Measurements from ENCODE around the gene ZNF335. TPM values are rescaled to one million over a fixed set of nuclear protein-coding genes. Genes with fewer than 3 reads are reported as not detected.
"Not testable (repeated sequence)": the region's sequence is repeated elsewhere in the genome, so short reads cannot be mapped to it uniquely, and the experiment has no call there.

The ZNF335 gene
- total RNA-seq, 1 experiment from 2014 or later, result 12.0 TPM

DNA sequence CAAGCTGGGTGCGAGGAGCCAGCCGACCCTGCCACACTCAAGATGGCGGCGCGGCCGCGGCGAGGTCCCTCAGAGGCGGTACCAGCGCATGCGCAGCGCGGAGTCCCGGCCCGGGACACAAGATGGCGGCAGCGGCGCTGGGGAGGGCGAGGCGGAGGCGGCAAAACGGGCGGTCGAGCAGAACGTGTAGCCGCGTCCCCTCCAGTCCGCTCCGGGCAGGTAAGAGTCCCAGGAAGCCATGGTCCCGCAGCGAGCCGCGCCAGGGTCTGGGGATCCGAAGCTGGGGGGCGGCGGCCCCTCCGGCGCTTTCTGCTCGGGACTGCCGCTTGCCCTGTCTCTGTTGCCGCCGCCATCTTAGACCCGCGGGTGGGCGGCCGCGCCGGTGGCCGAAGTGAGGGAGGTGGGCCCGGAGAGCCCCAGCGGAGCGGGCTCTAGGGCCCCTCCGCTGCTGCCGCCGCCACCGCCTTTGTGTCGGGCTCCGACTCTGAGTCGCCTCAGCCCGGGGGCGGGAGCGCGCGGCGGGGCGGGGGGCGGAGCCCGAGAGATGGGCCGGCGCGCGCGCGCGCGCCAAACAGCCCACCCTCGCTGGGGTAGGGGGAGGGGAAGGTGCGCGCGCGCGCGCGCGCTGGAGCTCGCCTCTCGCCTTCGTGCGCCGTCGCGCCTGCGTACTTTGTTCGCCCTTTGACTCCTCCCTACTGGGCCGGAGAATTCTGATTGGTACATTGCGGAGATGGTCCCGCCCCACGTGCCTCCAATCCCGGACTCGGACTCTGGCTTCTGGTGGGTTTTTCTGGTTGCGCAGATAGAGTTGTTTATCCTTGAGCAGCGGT lies 37.2 kb downstream of the ZNF335 start, which contains the start of gene PCIF1:
TSS of gene PCIF1 (plus strand) at position 98 of the 830 bp plus-strand sequence. CDS start 4,317 bp downstream, outside the sequence.
- DNase-seq (ENCODE audit: low read depth), result peak; percentile 98

DNA sequence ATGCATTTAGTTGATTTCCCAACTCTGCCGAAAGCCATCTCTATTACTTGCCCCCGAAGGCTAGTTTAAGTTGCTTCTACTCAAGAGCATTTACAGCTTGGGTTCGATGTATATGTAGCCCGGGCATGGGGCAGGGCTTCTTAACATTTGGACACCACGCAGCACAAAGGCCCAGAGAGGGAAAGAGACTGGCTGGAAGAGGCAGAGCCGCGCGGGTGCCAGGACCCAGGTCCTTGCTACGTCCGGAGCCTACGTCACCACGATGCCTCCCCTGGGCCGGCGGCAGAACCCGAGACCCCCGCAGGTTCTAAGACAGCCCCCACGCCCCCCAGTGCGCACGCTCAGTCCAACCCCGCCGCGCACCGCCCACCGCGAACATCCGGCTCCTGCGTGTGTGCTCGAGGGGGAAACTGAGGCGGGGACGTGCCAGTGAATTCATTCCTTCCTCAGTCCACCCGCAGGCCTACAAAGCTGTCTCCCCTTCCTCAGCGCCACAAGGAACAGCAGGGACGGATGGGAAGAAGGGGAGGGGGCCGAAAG lies 37.9 kb downstream of the ZNF335 start:
- DNase-seq (ENCODE audit: low read depth), result peak; percentile 52

DNA sequence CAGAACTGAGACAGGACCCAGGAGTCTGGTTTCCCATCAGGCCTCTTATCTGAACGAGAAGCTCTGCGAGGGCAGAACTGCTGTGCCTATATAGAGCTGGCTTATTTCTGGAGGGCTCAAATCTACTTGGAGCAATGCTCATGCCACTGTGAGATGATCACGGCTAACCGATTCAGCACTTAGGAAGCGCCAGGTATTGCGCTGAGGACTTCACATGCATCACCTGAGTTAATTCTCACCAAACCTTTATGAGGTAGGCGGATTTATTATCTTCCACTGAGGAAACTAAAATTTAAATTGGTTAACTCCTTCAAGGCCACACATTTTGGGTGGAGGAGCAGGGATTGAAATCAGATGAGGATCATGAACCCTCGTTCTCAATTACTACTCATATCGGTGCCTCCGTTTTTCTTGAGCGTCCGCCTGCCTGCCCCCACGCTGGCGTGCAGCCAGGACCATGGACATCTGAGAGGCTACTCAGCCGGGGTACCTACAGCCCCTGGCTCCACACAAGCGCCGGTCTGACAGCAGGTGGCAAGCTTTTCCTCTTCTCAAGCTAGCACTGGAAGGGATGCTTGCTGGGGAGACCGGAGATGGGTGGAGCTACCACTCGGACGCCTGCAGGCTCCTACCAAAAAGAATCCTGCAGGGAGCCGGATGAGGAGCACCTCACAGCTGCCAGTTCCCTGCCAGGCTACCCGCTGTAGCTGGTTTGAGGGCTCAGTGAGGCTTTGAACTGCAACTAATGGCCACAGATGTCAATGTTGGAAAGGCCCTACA lies 38.5 kb downstream of the ZNF335 start:
- peak; percentile 86 for DNase-seq (ENCODE audit: low read depth)

DNA sequence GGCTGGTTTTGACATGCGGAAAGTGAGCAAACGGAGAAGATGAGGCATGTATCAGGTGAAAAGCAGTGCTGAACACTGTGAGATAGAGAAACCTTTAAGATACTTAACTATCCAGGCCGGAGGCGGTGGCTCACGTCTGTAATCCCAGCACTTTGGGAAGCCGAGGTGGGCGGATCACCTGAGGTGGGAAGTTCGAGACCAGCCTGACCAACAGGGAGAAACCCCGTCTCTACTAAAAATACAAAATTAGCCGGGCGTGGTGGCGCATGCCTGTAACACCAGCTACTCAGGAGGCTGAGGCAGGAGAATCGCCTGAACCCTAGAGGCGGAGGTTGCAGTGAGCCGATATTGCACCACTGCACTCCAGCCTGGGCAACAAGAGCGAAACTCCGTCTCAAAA lies 40.3 kb downstream of the ZNF335 start:
- DNase-seq (ENCODE audit: low read depth), result not testable (repeated sequence)

DNA sequence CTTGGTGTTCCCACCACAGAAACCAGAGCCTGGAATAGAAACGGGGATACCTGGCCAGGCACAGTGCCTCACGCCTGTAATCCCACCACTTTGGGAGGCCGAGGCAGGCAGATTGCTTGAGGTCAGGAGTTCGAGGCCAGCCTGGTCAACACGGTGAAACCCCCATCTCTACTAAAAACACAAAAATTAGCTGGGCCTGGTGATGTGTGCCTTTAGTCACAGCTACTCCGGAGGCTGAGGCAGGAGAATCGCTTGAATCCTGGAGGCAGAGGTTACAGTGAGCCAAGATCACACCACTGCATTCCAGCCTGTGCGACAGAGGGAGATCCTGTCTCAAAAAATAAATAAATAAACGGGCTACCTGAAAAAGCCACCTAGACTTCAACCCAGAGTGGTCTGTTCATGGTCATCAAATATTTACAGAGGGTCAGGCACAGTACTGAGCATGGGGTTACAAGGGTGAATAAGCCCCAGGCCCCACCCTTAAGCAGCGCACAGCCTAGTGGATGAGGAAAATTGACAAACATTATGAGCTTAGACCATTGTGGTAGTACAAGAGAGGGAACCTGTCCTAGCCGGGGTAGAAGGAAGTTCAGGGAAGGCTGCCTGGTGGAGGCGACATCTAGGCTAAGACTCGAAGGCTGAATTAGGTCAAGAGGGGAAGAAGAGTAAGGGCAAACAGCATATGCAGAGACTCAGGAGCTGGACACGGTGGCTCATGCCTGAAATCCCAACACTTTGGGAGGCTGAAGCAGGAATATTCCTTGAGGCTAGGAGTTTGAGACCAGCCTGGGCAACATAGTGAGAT lies 44.7 kb downstream of the ZNF335 start:
- DNase-seq (ENCODE audit: low read depth), result no peak

DNA sequence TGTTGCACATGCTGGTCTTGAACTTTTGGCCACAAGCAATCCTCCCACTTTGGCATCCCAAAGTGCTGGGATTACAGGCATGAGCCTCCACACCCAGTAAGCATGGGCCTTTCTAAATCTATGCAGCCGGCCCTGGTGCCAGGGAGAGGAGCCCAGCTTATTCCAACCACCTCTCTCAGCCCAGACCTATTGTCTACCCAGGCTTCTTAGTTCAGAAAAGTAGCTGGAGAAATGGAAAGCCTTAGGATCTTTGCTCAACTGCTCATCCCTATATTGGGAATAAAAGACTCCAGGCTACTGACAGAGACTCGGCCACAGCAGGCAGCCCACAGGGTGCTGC lies 45.3 kb downstream of the ZNF335 start:
- DNase-seq (ENCODE audit: low read depth), result no peak

DNA sequence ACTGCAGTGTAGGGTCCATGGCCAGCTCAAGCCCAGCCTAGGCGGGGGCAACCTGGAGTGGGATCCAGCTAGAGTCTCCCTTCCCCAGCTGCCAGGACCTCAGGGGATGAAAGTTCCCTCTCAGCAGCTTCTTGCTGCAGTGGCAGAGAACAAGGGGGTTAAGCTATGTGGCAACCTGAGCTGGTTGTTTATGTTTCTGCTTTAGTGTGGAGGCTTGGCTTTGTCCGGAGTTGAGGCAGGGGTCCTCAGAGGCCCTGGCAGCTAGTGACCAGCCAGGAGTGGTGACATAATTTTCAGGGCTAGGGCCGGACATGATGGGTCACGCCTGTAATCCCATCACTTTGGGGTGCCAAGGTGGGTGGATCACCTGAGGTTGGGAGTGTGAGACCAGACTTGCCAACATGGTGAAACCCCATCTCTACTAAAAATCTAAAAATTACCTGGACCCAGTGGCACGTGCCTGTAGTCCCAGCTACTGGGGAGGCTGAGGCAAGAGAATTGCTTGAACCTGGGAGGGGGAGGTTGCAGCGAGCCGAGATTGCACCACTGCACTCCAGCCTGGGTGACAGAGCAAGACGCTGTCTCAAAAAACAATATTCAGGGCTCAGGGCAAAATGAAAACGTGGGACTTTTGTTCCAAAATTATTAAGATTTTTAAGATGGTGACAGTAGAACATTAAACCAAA lies 46.0 kb downstream of the ZNF335 start:
- no peak for DNase-seq (ENCODE audit: low read depth)

DNA sequence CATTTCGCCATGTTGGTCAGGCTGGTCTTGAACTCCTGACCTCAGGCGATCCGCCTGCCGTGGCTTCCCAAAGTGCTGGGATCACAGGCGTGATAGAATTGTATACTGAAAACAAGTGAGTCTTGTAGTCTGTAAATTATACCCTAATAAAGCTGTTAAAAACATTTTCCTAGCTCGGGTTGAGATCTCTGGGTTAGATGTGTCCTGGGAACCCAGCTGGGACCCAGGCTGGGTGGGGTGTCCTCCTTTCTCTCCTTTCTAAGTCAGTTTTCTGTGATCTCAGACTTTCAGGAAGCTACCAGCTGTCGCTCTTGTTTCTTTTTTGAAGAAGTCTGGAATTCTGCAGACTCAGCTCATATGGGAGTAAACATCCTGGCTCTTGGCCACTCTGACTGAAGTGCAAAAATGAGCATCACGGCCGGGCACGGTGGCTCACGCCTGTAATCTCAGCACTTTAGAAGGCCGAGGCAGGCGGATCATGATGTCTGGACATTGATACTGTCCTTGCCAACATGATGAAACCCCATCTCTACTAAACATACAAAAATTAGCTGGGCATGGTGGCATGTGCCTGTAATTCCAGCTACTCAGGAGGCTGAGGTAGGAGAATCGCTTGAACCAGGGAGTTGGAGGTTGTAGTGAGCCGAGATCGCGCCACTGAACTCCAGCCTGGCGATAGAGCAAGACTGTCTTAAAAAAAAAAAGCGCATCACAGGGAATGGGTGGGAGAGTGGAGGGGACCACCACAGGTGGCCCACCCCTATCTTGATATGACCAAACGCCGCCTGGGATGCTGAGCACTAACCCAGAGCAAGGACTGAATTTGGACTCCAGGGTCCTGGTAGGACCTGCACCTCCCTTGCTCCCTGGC lies 47.4 kb downstream of the ZNF335 start:
- peak; percentile 66 for DNase-seq (ENCODE audit: low read depth)

DNA sequence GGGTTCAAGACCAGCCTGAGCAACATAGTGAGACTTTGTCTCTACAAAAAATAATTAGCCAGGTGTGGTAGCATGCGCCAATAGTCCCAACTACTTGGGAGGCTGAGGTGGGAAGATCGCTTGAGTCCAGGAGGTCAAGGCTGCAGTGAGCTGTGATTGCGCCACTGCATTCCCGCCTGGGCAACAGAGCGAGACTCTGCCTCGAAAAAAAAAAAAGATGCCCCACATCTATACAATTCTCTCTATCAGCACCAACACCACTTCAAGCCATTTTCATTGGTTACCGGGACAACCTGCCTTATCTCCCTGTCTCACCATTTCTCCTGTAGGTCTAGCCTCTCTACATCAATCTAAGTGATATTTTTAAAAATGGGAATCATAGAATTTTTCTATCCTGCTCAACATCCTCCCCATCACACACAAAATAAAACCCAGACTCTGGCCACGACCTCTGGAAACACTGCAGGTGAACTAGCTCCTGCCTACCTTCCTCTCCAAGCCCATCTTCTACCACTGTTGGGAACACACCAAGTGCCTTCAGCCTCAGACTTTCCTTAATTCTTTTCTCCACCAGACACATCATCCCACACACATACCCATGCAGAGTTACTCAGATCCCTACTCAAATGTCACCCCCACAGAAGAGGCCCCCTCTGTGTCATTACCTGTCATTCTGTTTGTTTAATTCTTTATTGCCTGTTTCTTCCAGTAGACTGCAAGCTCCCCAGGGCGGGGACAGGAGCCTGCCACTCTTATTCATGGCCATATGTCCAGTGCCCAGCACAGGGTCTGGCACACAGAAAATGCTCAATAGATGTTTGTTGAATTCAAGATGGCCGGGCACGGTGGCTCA lies 50.4 kb downstream of the ZNF335 start:
- DNase-seq (ENCODE audit: low read depth), result no peak

DNA sequence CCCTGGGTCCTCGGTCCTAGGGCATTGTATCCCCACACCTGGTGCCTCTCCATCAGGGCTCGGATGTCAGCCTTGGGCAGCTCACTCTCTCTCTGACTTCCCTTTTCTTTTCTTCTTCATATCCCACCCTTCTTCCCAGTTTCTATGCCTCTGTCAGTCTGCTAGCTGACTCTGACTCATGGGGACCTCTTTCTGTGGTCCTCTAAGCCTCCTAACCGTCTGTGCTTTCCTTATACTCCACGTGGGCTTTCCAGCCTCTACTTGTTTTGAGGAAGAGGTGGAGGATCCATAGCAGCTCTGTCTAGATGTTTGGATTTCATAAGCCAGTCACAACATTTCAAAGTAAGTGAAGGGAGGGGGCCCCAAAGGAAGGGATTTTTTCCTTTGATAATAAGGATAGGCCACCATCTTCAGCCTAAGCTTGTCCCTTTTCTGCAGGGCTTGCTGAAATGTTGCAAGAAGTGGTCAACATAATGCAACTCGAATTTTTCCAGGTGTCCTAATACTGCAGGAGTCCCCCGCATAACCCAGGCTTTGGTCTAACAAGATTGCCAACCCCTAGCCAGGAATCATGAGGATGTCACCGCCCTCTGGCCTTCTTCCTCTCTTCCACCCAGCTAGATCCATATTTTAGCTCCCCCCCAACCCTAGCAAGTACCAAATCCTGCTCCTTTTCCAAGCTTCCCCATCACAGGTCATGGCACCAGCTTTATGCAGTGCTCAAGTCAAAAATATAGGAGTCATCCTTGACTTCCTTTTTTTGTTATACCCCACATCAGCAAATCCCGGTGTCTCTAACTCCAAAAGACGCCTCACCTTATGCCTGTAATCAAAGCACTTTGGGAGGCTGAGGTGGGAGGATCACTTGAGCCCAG lies 51.3 kb downstream of the ZNF335 start:
- no peak for DNase-seq (ENCODE audit: low read depth)

DNA sequence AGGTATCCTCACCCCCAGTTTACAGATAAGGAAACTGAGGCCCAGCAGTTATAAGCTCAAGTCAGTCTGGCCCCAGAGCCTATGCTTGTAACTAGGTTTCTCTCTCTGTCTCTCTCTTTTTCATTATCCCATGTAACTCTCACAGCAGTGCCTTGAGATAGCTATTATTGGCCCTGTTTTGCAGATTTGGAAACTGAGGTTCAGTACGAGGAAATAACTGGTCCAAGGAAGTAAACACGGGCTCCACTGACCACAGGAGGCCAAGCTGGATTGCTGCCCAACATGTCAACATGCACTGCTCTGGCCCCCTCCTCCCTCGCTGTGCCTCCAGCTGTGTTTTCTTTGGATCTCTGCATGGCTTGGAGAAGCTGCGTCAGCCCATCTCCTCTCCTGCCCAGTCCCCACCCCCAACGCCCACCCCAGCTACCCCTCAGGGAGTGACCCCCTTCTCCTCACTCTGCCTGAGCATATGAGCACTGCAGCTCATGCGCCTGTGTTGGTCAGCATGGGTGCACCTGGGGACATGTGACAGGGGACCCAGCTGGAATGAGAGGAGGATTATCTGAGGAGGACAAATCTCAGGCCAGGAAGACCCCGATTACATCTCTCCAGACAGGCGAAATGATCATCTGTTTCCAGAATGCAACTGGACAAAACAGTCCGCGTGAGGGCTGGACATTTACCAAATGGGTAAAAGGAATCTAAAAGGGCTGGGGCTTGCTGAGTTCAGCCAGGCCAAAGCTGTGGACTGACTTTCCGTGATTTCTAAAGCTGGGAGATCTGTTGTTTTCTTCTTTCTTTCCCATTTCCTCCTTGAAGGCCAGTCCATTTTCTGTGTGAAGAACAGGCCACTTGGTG lies 52.2 kb downstream of the ZNF335 start:
- peak; percentile 39 for DNase-seq (ENCODE audit: low read depth)

DNA sequence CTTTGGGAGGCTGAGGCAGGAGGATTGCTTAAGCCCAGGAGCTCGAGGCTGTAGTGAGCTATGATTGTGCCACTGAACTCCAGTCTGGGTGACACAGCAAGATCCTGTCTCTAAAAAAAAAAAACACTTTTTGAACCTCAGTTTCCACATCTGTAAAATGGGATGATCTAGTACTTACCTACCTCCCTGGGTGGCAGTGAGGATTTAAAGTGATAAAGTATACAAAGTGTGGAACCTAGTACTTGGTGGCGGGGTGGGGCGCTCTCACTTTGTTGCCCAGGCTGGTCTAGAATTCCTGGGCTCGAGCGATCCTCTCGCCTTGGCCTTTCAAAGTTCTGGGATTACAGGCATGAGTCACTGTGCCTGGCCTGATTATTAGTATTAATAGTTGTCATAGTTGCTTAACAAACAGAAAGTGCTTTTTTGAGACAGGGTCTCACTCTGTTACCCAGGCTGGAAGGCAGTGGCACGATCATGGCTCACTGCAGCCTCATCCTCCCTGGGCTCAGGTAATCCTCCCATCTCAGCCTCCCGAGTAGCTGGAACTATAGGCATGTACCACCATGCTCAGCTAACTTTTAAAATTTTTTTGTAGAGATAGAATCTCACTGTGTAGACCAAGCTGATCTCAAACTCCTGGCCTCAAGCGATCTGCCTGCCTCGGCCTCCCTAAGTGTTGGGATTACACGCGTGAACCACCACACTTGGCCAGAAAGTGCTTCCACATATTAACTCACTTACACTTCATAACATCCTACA lies 53.0 kb downstream of the ZNF335 start:
- no peak for DNase-seq (ENCODE audit: low read depth)

DNA sequence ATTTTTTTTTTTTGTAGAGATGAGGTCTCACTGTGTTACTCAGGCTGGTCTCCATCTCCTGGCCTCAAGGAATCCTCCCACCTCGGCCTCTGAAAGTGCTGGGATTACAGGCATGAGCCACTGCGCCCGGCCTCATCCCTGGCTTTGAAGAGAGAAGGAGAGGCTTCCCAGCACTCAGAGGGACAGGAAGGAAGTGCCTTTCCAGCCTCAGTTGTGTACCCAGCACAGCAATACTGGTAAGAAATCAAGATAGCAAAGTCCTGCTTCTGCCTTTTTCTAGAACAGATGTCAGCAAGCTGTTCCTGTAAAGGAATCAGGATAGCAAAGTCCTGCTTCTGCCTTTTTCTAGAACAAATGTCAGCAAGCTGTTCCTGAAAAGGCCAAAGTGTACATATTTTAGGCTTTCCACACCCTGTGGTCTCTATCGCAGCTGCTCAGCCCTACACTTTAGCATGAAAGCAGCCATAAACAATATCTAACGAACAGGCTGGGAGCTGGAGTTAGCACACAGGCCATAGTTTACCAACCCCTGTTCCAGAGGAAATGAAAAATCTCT lies 53.7 kb downstream of the ZNF335 start:
- no peak for DNase-seq (ENCODE audit: low read depth)

DNA sequence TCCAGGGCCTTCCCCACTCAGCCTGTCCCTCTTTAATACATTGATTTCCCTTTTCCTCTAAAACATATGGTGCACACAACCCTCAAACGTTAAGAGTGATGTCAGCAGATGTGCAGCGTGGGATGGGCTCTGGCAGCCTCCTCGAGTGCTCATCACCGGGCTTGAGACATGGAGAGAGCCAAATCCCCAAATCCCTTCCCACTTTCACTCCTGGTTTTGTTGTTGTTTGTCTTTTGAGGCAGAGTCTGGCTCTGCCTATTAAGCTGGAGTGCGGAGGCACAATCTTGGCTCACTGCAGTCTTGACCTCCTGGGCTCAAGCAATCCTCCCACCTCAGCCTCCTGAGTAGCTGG lies 54.2 kb downstream of the ZNF335 start:
- DNase-seq (ENCODE audit: low read depth), result no peak

DNA sequence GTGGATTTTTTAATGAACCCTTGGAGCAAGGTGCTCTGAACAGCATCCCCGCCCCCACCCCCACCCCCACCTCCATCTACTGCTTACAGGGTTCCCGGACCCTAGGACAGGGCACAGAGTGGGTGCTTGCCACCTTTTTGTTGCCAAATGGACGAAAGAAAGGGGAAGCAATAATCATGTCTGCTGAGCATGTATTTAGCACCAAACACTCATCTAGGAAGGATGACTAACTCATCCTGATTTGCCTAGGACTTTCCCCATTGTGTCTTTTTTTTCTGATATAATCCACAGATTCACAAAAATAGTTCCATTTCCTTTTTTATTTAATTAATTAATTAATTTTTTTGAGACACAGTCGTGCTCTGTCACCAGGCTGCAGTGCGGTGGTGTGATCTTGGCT lies 58.9 kb downstream of the ZNF335 start:
- DNase-seq (ENCODE audit: low read depth), result no peak

DNA sequence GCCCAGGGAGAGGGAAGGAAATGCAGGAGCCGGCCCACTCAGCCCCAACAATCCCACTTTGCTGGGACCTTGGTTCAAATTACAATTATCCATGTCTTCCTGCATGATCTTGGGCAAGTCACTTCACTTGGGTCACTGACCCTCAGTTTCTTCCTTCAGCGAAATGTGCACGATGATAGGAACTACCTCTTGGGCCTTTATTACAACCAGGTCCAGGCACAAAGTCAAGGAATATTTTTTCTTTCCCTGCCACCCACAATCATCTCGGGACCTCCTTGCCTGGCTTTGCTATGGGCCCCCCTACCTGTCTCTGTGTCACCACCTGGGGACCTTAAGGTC lies 59.7 kb downstream of the ZNF335 start:
- DNase-seq (ENCODE audit: low read depth), result no peak

Data from RPMI7951 (cell line).